Measurements from ENCODE around the gene MYO18B. TPM values are rescaled to one million over a fixed set of nuclear protein-coding genes. Genes with fewer than 3 reads are reported as not detected.

MYO18B gene
- total RNA-seq, 1 donor from 2014 or later = not detected

- no peaks in the 10 kb centered on the region for H3K36me3 ChIP-seq (ENCODE audit: control insufficient read depth, insufficient read depth, low read length)
- no peak for TF ChIP-seq CTCF (IDR thresholded peaks at IDR 0.05; ENCODE audit: insufficient read depth, low read length, severe bottlenecking)
- H3K4me3 ChIP-seq (ENCODE audit: low read depth, low read length) = no peak overlapping the region
- DNase-seq (ENCODE audit: low read depth) (no peak), FAIRE-seq (no peak)
- H3K27me3 ChIP-seq (ENCODE audit: control insufficient read depth, insufficient read depth, low read length) = no peaks in the 10 kb centered on the region
Observed at GRCh38 chr22:25875461-25875860, 133.5 kb downstream of the MYO18B start.

- Histone ChIP-seq H3K4me3 (ENCODE audit: low read depth, low read length) (no peak overlapping the region), H3K36me3 (ENCODE audit: control insufficient read depth, insufficient read depth, low read length) (no peaks in the 10 kb centered on the region), H3K27me3 (ENCODE audit: control insufficient read depth, insufficient read depth, low read length) (no peaks in the 10 kb centered on the region)
- TF ChIP-seq CTCF (IDR thresholded peaks at IDR 0.05; ENCODE audit: insufficient read depth, low read length, severe bottlenecking) = no peak
- FAIRE-seq = no peak
- no peak for DNase-seq (ENCODE audit: low read depth)
Observed at GRCh38 chr22:25876871-25877270, 134.9 kb downstream of the MYO18B start.

GRCh38 chr22:25878933-25879332 is 136.9 kb downstream of the MYO18B start:
- Histone ChIP-seq H3K36me3 (ENCODE audit: control insufficient read depth, insufficient read depth, low read length) (no peaks in the 10 kb centered on the region), H3K4me3 (ENCODE audit: low read depth, low read length) (no peak overlapping the region), H3K27me3 (ENCODE audit: control insufficient read depth, insufficient read depth, low read length) (no peaks in the 10 kb centered on the region)
- DNase-seq (ENCODE audit: low read depth) (no peak), FAIRE-seq (no peak)
- TF ChIP-seq CTCF (IDR thresholded peaks at IDR 0.05; ENCODE audit: insufficient read depth, low read length, severe bottlenecking) = no peak

GRCh38 chr22:25880524-25880923 is 138.5 kb downstream of the MYO18B start:
- Histone ChIP-seq H3K4me3 (ENCODE audit: low read depth, low read length) (no peak overlapping the region), H3K27me3 (ENCODE audit: control insufficient read depth, insufficient read depth, low read length) (no peaks in the 10 kb centered on the region), H3K36me3 (ENCODE audit: control insufficient read depth, insufficient read depth, low read length) (no peaks in the 10 kb centered on the region)
- no peak for FAIRE-seq
- no peak for DNase-seq (ENCODE audit: low read depth)
- no peak for TF ChIP-seq CTCF (IDR thresholded peaks at IDR 0.05; ENCODE audit: insufficient read depth, low read length, severe bottlenecking)

GRCh38 chr22:25881210-25881755 is 139.3 kb downstream of the MYO18B start:
- no peaks in the 10 kb centered on the region for H3K27me3 ChIP-seq (ENCODE audit: control insufficient read depth, insufficient read depth, low read length)
- FAIRE-seq = no peak
- no peaks in the 10 kb centered on the region for H3K36me3 ChIP-seq (ENCODE audit: control insufficient read depth, insufficient read depth, low read length)
- TF ChIP-seq CTCF (IDR thresholded peaks at IDR 0.05; ENCODE audit: insufficient read depth, low read length, severe bottlenecking) = no peak
- DNase-seq (ENCODE audit: low read depth) = no peak
- H3K4me3 ChIP-seq (ENCODE audit: low read depth, low read length) = no peak overlapping the region

GRCh38 chr22:25882360-25882759 is 140.4 kb downstream of the MYO18B start:
- Histone ChIP-seq H3K27me3 (ENCODE audit: control insufficient read depth, insufficient read depth, low read length) (no peaks in the 10 kb centered on the region), H3K4me3 (ENCODE audit: low read depth, low read length) (no peak overlapping the region), H3K36me3 (ENCODE audit: control insufficient read depth, insufficient read depth, low read length) (no peaks in the 10 kb centered on the region)
- TF ChIP-seq CTCF (IDR thresholded peaks at IDR 0.05; ENCODE audit: insufficient read depth, low read length, severe bottlenecking) = no peak
- no peak for FAIRE-seq
- DNase-seq (ENCODE audit: low read depth) = no peak

All from bronchial epithelial cell (primary cell).